GM18517 (cell line): ENCODE data around the gene OPCML.

ENCODE experiments used
- ATAC-seq: cut with Tn5 transposase; IDR thresholded peaks from one replicate; pipeline ENCODE4 v1.9.1; 2021; ENCODE audit warnings: mild to moderate bottlenecking, moderate library complexity; ENCODE audit not compliant: unreplicated experiment

OPCML gene

DNA sequence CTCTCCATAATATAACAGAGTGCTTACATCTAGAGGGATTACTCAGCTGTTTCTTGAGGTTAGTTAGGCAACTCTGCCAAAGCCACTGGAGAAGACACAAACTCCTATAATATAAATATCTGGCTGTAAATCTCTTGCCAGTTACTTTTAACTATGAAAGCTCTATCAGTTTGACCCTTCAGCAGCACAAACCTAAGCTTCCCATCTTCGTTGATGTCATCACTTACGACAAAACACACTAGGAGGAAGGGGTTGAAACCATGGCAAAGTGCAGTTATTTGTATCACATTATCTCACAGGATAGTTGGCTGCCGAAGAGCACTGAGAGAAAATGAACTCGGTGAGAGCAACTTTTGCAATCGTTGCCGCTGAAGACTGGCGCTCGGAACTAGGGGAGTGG is 922.1 kb downstream of the OPCML start:
- no peak for ATAC-seq

GRCh38 chr11:132607575-132607974 is 924.7 kb downstream of the OPCML start:
- ATAC-seq: no peak

DNA sequence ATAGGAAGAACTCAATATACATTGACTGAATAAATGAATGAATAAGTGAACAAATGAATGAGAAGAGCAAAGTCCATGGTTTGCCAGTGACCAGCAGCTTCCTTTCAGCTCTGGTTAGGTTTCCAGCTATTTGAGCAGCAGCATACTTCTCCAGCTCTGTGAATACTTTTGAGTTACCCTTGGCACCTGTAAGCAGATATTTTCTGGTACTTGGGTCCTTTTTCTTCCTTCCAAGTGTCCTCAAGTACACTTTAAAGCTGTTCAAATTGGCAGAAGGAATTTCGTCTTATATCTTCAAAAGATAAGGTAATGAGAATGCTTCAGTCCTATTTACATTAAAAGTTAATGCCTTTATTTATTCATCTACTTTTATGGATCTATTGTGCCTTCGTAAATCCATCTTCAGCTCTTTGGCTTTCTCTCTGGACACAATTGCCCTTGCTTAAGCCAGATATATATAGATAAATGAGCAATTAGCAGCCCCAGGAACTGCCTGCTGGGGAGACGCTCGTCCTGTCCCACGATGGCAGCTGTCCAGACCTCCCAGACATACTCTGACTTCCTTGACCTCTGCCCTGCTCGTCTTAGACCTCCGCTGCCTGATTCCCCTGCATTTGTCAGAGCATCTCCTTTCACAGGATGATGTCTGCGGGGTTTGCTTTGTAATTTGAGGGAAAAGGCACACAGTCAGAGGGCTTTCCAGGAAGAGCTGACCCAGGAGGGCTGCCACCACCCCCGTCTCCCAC is 926.3 kb downstream of the OPCML start:
- ATAC-seq: no peak

DNA sequence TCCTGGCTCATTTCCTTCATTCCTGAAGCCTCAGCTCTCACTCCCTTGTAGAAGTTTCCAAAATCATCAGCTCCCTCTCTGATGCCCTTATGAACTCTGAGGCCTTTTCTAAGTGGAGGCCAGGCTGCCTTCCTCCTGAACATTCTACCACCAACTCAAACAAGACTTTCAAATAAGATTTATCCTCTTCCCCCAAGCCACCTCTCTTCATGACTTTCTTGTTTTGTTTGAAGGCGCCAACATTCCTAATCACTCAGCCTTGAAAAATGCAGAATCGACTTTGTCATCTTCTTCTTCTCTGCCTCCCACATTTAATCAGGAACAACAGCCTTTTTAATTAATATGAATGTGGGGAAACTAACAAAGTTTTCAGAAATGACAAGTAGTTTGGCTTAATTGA is 927.9 kb downstream of the OPCML start:
- ATAC-seq: no peak

GRCh38 chr11:132601875-132602274 is 930.4 kb downstream of the OPCML start:
- no peak for ATAC-seq

DNA sequence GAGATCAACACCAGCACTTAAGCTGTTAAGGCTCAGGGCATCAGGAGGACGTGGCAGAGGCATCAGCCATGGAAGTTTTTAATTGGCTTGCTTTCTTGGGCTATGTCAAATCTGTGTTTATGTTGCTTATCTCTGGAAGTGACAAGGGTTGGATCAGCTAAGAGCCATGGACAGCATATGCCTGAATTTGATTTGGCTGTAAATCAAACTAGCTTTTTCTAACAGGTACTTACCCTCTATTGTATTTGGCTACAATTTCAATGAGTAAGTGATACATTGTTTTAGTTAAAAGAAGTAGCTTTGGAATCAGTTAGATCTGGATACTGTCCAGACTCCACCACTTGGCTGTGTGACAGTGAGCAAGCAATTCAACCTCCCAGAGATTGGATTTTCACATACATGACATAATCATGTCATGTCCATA is 936.6 kb downstream of the OPCML start:
- no peak for ATAC-seq

DNA sequence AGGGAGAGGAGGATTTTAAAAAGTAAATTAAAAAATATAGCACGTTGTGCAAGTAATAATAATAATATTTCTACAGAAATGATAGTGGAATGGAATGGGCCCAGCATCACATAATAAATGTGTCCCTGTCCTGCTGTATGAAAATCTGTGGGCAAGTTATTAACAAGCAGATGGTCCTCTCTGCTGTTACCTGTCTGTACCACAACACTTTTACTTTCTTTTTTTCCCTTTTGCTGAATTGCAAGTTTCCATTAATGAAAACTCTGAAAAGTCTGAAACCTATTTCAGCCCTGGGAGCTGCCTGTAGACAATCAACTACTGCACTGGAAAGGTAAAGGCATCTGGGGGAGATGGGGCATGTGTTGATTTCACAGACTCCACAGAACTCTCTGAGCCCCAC is 937.1 kb downstream of the OPCML start:
- no peak for ATAC-seq

- no peak for ATAC-seq
Observed at GRCh38 chr11:132590986-132591385, 941.3 kb downstream of the OPCML start.

- ATAC-seq: no peak
Observed at GRCh38 chr11:132590554-132590953, 941.7 kb downstream of the OPCML start.

DNA sequence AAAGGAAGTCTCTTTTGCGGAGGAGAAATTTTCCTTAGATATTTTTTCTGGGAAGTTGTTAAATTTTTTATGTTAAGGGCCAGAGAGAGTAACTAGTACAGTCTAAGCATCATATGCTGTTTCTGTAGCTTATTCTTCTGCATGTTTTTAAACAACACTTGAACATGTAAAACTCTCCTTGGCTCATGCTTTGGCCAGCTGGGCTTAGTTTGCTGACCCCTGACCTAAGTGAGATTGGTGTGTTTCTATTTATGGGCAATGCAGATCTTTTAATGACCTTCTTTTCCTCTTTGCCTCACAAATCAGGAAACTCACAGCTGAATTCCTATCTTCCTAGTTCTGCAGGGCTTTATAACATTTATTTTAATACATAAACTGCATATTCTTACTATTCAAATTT is 942.5 kb downstream of the OPCML start:
- ATAC-seq: no peak

DNA sequence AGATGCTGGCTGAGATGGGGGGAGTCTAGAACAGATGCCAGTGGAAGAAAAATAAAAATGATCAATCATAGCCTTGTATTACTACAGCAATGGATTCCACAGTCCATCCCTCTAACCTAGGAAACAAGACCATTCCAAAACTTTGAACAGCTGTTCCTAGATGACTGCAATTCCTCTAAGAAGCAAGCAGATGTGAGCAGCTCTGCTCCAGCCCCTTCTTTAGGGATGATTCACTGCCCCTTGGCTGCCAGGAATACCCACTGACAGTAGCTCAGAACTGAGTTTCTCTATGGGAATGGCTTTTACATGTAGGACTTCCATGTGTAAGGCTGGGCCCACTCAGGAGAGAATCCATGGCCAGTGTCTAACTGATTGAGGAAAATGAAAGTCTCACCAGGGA is 943.9 kb downstream of the OPCML start:
- no peak for ATAC-seq

GRCh38 chr11:132587716-132588115 is 944.6 kb downstream of the OPCML start:
- ATAC-seq: no peak

GRCh38 chr11:132586801-132587200 is 945.5 kb downstream of the OPCML start:
- no peak for ATAC-seq

- ATAC-seq: no peak
Observed at GRCh38 chr11:132579634-132580327, 952.5 kb downstream of the OPCML start.

DNA sequence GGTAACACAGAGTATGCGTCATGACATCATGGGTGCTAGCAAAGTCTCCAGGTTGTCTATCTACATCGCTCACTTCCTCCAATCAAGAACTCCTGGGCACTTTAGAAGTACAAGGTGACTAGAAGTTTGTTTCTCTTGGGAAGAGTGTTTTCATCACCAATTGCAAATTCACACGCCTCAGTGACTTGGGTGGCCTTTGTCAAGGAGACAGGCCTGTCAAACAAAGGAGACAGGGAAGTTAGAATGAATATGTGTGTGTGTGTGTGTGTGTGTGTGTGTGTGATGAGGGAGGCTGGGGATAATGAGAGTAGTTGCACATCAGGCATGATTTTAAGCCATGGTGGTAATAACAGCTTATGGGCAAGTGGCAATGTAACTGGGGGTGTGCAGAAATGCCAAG is 953.2 kb downstream of the OPCML start:
- ATAC-seq: no peak

GRCh38 chr11:132578580-132578979 is 953.7 kb downstream of the OPCML start:
- ATAC-seq: no peak

DNA sequence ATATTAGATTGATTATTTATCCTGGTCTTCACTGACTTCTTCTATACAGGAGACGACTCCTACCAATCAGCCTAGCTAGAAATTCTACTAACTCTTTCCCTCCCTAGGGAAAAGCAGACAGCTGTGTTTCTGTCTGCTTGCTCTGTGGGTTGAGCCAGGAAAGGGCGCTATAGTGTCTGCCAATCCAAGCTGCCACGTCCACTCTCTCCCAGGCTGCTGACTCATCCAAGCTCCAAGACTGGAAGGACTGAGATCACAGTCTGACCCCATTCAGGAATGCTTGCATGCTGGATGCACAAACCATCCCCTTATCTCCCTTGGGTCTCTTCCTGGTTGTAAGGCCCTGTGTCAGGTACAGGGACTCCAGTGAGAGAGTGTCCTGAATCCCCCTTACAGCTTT is 955.6 kb downstream of the OPCML start:
- ATAC-seq: no peak

DNA sequence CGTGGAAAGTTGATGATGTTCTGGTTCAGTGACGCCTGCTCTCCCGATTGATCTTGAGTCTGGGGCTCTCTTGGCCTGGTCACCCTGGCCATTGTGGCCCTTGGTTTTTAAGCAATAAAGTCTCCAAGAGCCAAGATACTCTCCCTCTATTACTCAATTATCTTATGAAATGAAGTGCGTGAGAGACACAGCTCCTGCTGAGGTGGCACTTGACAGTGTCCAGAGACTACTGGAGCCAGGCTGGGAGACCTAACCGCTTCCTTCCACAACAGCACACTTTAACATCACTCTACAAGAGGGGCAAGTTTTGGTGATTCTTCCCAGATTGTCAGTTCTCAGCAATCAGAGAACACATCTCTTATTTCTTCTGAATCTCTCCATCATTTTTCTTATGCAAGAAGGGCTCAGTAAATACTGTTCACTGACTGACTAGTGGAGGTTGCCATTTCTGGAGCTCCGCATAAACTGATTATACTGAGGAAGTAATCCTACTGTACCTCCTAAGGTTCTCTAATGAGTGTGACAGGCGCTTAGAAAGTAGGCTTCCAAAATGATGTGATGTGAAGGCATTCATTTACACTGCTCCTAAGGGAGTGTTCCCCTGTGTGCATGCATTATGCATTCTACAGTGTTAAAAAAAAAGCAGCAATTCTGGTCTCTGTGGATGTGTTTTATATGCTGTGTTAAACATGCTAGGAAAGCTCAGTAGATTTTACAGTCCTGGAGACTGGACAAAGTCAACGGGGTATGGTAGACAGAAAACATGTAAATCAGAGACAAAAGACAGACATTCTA is 968.0 kb downstream of the OPCML start:
- no peak for ATAC-seq

DNA sequence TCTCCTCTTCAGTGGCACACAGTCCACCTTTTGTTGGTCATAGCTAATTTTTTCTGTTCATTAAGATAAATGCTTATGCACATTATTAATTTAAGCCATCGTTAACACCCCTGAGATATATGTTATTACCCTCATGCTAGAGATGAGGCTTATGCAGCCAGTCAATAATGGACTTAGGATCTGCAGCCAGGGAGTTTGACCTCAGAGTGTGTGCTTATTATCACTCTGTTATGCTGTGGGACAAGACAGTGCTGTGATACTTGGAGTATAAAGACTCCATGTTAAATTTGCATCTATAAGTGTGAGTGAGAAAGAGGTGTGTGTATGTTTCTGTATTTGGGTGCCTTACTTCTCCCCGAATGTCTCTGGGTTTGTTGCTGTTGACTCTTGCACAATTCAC is 969.3 kb downstream of the OPCML start:
- ATAC-seq: no peak

DNA sequence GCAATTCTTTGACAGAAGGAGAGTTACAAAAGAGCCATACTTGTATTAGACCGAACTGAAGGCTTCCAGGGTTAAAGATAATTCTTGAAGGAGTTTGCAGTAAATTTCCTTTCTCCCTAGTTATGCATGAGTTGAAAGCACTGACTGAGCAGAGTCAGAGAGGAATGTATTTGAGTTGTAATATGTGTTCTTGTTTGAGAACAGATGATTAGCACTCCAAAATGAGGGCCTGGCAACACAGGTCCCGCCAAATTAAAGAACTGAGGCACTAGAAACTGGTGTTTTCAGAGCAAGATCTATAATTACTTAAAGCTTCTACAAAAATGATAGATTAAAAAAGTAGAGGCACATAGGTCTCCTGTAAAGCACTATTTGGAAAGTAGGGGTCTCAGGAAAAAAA is 970.4 kb downstream of the OPCML start:
- ATAC-seq: no peak

- ATAC-seq: no peak
Observed at GRCh38 chr11:132559331-132560036, 972.8 kb downstream of the OPCML start.
